SK-N-SH (cell line): ENCODE data around the gene UGT2B15. TPM values are rescaled to one million over a fixed set of nuclear protein-coding genes. Genes with fewer than 3 reads are reported as not detected.

Source experiments
- CTCF ChIA-PET: fragments of 300-600, 350-600 bp; formaldehyde crosslinking; extraction: SDS; loops from one replicate; lab custom pipeline; 2021; lab: Yijun Ruan, JAX
- POLR2A ChIA-PET: fragments of 350-600 bp; sonication (Branson Sonifier 250); formaldehyde crosslinking; extraction: SDS; loops from one replicate; lab custom pipeline; 2020; ENCODE audit warnings: antibody characterized with exemption, inconsistent platforms; lab: Yijun Ruan, JAX
- DNase-seq: peaks from one replicate; pipeline ENCODE4 v3.0.0; 2012
- H2AFZ ChIP-seq: fragments of 200-600 bp; sonication (generic); 2 replicates; pipeline ENCODE4 v1.8.1; 2016; ENCODE audit warnings: antibody characterized with exemption, mild to moderate bottlenecking, low read depth
- H3F3A ChIP-seq: fragments of 200-600 bp; sonication (generic); replicated peaks from 2 replicates; pipeline ENCODE3; 2016; ENCODE audit warnings: antibody characterized with exemption, mild to moderate bottlenecking; ENCODE audit not compliant: insufficient read depth
- H3K27ac ChIP-seq, 2 experiments: fragments of 200-500 bp in 1 of 2; fragments of 200-600 bp in 1 of 2; sonication (Bioruptor generic) in 1 of 2; sonication (generic), shearing (Covaris generic) in 1 of 2; 2 replicates each; pipeline versions ENCODE4 v1.5.1 to v1.6.1; 2014 to 2016; ENCODE audit warnings: low read depth in 2 of 2, inconsistent platforms in 1 of 2, low read length in 1 of 2, mild to moderate bottlenecking in 1 of 2, mixed read lengths in 1 of 2
- H3K27me3 ChIP-seq: fragments of 200-600 bp; sonication (generic), shearing (Covaris generic); 2 replicates; pipeline ENCODE4 v1.6.1; 2016; ENCODE audit warnings: mixed run types; ENCODE audit not compliant: insufficient read depth
- H3K36me3 ChIP-seq, 2 experiments: fragments of 200-500 bp in 1 of 2; fragments of 200-600 bp in 1 of 2; sonication (Bioruptor generic) in 1 of 2; sonication (generic) in 1 of 2; replicated peaks in 1 of 2; 2 replicates each; pipeline versions ENCODE3 to v1.5.1; 2014 to 2016; ENCODE audit warnings: low read length in 1 of 2, mild to moderate bottlenecking in 1 of 2; ENCODE audit not compliant: insufficient read depth in 2 of 2, control insufficient read depth in 1 of 2
- H3K4me1 ChIP-seq, 2 experiments: fragments of 200-500 bp in 1 of 2; fragments of 200-600 bp in 1 of 2; sonication (Bioruptor generic) in 1 of 2; sonication (generic), shearing (Covaris generic) in 1 of 2; 2 replicates each; pipeline versions ENCODE4 v1.5.1 to v1.6.1; 2014 to 2016; ENCODE audit warnings: low read depth in 1 of 2, low read length in 1 of 2, mixed run types in 1 of 2; ENCODE audit not compliant: insufficient read depth in 2 of 2, control insufficient read depth in 1 of 2
- H3K4me2 ChIP-seq: fragments of 200-600 bp; sonication (generic), shearing (Covaris generic); 2 replicates; pipeline ENCODE4 v1.6.1; 2017; ENCODE audit warnings: mixed run types
- H3K4me3 ChIP-seq, 2 experiments: fragments of 200-500 bp in 1 of 2; fragments of 200-600 bp in 1 of 2; sonication (Bioruptor generic) in 1 of 2; sonication (generic), shearing (Covaris generic) in 1 of 2; 2 replicates each; pipeline versions ENCODE4 v1.5.1 to v1.8.1; 2014 to 2016; ENCODE audit warnings: low read depth in 2 of 2, inconsistent platforms in 1 of 2, low read length in 1 of 2, mild to moderate bottlenecking in 1 of 2, mixed read lengths in 1 of 2, moderate library complexity in 1 of 2
- H3K79me2 ChIP-seq: fragments of 200-600 bp; sonication (generic); 2 replicates; pipeline ENCODE4 v1.8.1; 2017; ENCODE audit warnings: mild to moderate bottlenecking; ENCODE audit not compliant: insufficient read depth
- H3K9ac ChIP-seq: fragments of 200-600 bp; sonication (generic); 2 replicates; pipeline ENCODE4 v1.6.1; 2017; ENCODE audit warnings: mixed run types
- H3K9me2 ChIP-seq: fragments of 200-600 bp; sonication (generic); 2 replicates; pipeline ENCODE4 v1.6.1; 2017; ENCODE audit warnings: mixed run types
- H3K9me3 ChIP-seq: fragments of 200-600 bp; sonication (generic); 2 replicates; pipeline ENCODE4 v1.6.1; 2017; ENCODE audit warnings: mixed run types, mild to moderate bottlenecking, moderate library complexity
- H4K20me1 ChIP-seq: fragments of 200-600 bp; sonication (generic); 2 replicates; pipeline ENCODE4 v1.6.1; 2017; ENCODE audit warnings: mild to moderate bottlenecking, mixed run types; ENCODE audit not compliant: insufficient read depth
- CHD2 ChIP-seq: fragments of 150-350 bp; IDR thresholded peaks from 2 replicates; pipeline ENCODE4 v1.6.1; 2018; ENCODE audit warnings: low read length; ENCODE audit not compliant: partially characterized antibody
- ELF1 ChIP-seq: IDR thresholded peaks from 2 replicates; pipeline ENCODE4 v1.4.0; 2012
- FOXJ3 ChIP-seq: sonication (generic); formaldehyde crosslinking; IDR thresholded peaks from 2 replicates; pipeline ENCODE4 v1.5.1; 2020; ENCODE audit warnings: mild to moderate bottlenecking, missing genetic modification reagents
- MAX ChIP-seq: IDR thresholded peaks from 2 replicates; pipeline ENCODE4 v1.4.0; 2012; ENCODE audit warnings: low read depth
- MEF2A ChIP-seq: IDR thresholded peaks from 2 replicates; pipeline ENCODE4 v1.4.0; 2012; ENCODE audit warnings: low read depth, borderline replicate concordance
- NRF1 ChIP-seq: IDR thresholded peaks from 2 replicates; pipeline ENCODE4 v1.6.1; 2012; ENCODE audit warnings: low read depth, mild to moderate bottlenecking, low read length
- REST ChIP-seq: IDR thresholded peaks from 2 replicates; pipeline ENCODE4 v1.6.1; 2012; ENCODE audit warnings: mild to moderate bottlenecking, low read depth, low read length, moderate library complexity
- RFX5 ChIP-seq: IDR thresholded peaks from 2 replicates; pipeline ENCODE4 v1.6.1; 2012; ENCODE audit warnings: mild to moderate bottlenecking, improper control_type of control experiment, low read length
- SIN3A ChIP-seq: IDR thresholded peaks from 2 replicates; pipeline ENCODE4 v1.6.1; 2012; ENCODE audit warnings: low read depth, mild to moderate bottlenecking, low read length, moderate library complexity, borderline replicate concordance
- SMC3 ChIP-seq: IDR thresholded peaks from 2 replicates; pipeline ENCODE4 v1.6.1; 2012; ENCODE audit warnings: low read depth, low read length, improper control_type of control experiment
- TCF12 ChIP-seq: IDR thresholded peaks from 2 replicates; pipeline ENCODE4 v1.4.0; 2012
- TEAD4 ChIP-seq: IDR thresholded peaks from 2 replicates; pipeline ENCODE4 v1.4.0; 2012; ENCODE audit warnings: mild to moderate bottlenecking, borderline replicate concordance; ENCODE audit not compliant: insufficient read depth
- ZBTB33 ChIP-seq: IDR thresholded peaks from 2 replicates; pipeline ENCODE4 v1.4.0; 2012; ENCODE audit warnings: low read depth, borderline replicate concordance
- WGBS: methylation state at CpG from one replicate; pipeline ENCODE4 v1.1.6; 2017; ENCODE audit warnings: low lambda C conversion rate; 5-methylcytosine and 5-hydroxymethylcytosine counted together
- polyA plus RNA-seq, 3 experiments: library from polyadenylated mRNA; depleted of rRNA; stranded (reverse); fragments of >200 nt; gene quantifications; 2 replicates each; pipeline ENCODE4 v1.2.3, GENCODE V29; 2012

UGT2B15 gene
- polyA plus RNA-seq, 1 of the 3 experiments (the other 2 are of a cell fraction): not detected

GRCh38 chr4:68655764-68656444 is 14.5 kb downstream of the UGT2B15 start:
- H4K20me1 ChIP-seq: no peaks in the 10 kb centered on the region
- DNase-seq: no peak
- H3K4me3 ChIP-seq: no peak overlapping the region
- POLR2A ChIA-PET: no interaction called here
- H3K79me2 ChIP-seq: no peaks in the 10 kb centered on the region
- no peak overlapping the region for H3K9ac ChIP-seq
- 0% methylated on average over 3 of the region's 3 CpGs for WGBS
- H3K9me2 ChIP-seq: no peaks in the 10 kb centered on the region
- H3K4me2 ChIP-seq: no peak overlapping the region
- no peak overlapping the region for H2AFZ ChIP-seq
- no peaks in the 10 kb centered on the region for H3K36me3 ChIP-seq
- CTCF ChIA-PET: interaction anchor here (0.6 kb wide), 1 partner anchor 329 kb away, joined by 3 read pairs; no protein-coding TSS in a partner anchor
- H3K27me3 ChIP-seq: no peaks in the 10 kb centered on the region
- TF ChIP-seq CHD2: no peak
- no peak for TF ChIP-seq REST
- no peak for TF ChIP-seq FOXJ3 (CRISPR knock-in tag)
- TF ChIP-seq ELF1: no peak
- no peak for TF ChIP-seq MEF2A
- TF ChIP-seq TCF12: no peak
- no peak for TF ChIP-seq SMC3
- TF ChIP-seq TEAD4: no peak
- no peak for TF ChIP-seq NRF1
- H3K4me1 ChIP-seq: no peaks in the 10 kb centered on the region
- H3K27ac ChIP-seq: no peak overlapping the region
- H3F3A ChIP-seq: no peaks in the 10 kb centered on the region
- H3K9me3 ChIP-seq: no peaks in the 10 kb centered on the region

- H3K36me3 ChIP-seq: no peaks in the 10 kb centered on the region
- TF ChIP-seq REST: no peak
- no peak for TF ChIP-seq MAX
- no peak for TF ChIP-seq SIN3A
- no peak for TF ChIP-seq ZBTB33
- TF ChIP-seq RFX5: no peak
- TF ChIP-seq, all 33 proteins: peak for 0
- Histone ChIP-seq H2AFZ (no peak overlapping the region), H3K27ac (no peak overlapping the region), H3K4me3 (no peak overlapping the region), H3K4me2 (no peak overlapping the region), H3K9me2 (no peaks in the 10 kb centered on the region), H3K79me2 (no peaks in the 10 kb centered on the region), H3K27me3 (no peaks in the 10 kb centered on the region), H4K20me1 (no peaks in the 10 kb centered on the region), H3F3A (no peaks in the 10 kb centered on the region), H3K9me3 (no peaks in the 10 kb centered on the region), H3K4me1 (no peaks in the 10 kb centered on the region), H3K9ac (no peak overlapping the region)
- DNase-seq: no peak
- ChIA-PET CTCF (interaction anchor here (0.6 kb wide), 1 partner anchor 328 kb away, joined by 3 read pairs; no protein-coding TSS in a partner anchor), POLR2A (no interaction called here)
- 10% methylated on average over 5 of the region's 5 CpGs for WGBS
Observed at GRCh38 chr4:68654946-68655721, 15.3 kb downstream of the UGT2B15 start.
